PC-3 (cell line): ENCODE data around the gene LIMK1. TPM values are rescaled to one million over a fixed set of nuclear protein-coding genes. Genes with fewer than 3 reads are reported as not detected.

Experiments
- ATAC-seq: fragments of 200-7000 bp; cut with Tn5 transposase; 2 replicates; pipeline ENCODE4 v1.9.1; 2020; ENCODE audit warnings: mild to moderate bottlenecking, moderate library complexity
- BruUV-seq: library from RNA; stranded (reverse); fragments of 400-500 nt; replicated peaks from 2 replicates; lab custom pipeline; 2021; lab: Mats Ljungman, UMichigan
- CTCF ChIA-PET: fragments of 300-600 bp; sonication (Branson Sonifier 250); formaldehyde crosslinking; loops from one replicate; lab custom pipeline; 2022; ENCODE audit warnings: antibody characterized with exemption; lab: Charles Lee
- POLR2A ChIA-PET: fragments of 300-600 bp; sonication (Branson Sonifier 250); formaldehyde crosslinking; loops from one replicate; lab custom pipeline; 2022; ENCODE audit warnings: antibody characterized with exemption; ENCODE audit not compliant: unreplicated experiment; lab: Charles Lee
- DNase-seq: peaks from one replicate; pipeline ENCODE4 v3.0.0-alpha.2; 2015
- H2AFZ ChIP-seq: fragments of 300-600 bp; sonication (generic); 2 replicates; pipeline ENCODE4 v1.6.0; 2016; ENCODE audit warnings: antibody characterized with exemption, low read length
- H3F3A ChIP-seq: fragments of 300-600 bp; sonication (generic); one replicate; pipeline ENCODE4 v1.6.0; 2017; ENCODE audit warnings: antibody characterized with exemption, low read length, control low read depth, mild to moderate bottlenecking; ENCODE audit not compliant: unreplicated experiment
- H3K27ac ChIP-seq: fragments of 300-600 bp; sonication (generic); 2 replicates; pipeline ENCODE4 v1.5.1; 2016; ENCODE audit warnings: mild to moderate bottlenecking, low read length
- H3K27me3 ChIP-seq: fragments of 300-600 bp; sonication (generic); 2 replicates; pipeline ENCODE4 v1.6.1; 2016; ENCODE audit warnings: low read length, mixed read lengths
- H3K36me3 ChIP-seq: fragments of 300-600 bp; sonication (generic); 2 replicates; pipeline ENCODE4 v1.6.1; 2016; ENCODE audit warnings: low read depth, mixed run types, low read length, mixed read lengths
- H3K4me1 ChIP-seq: fragments of 300-600 bp; sonication (generic); 2 replicates; pipeline ENCODE4 v1.5.1; 2016; ENCODE audit warnings: low read length; ENCODE audit not compliant: insufficient read depth
- H3K4me2 ChIP-seq: fragments of 300-600 bp; sonication (generic); 2 replicates; pipeline ENCODE4 v1.6.0; 2016; ENCODE audit warnings: low read length
- H3K4me3 ChIP-seq: fragments of 300-600 bp; sonication (generic); 2 replicates; pipeline ENCODE4 v1.5.1; 2016; ENCODE audit warnings: mild to moderate bottlenecking, low read length, mixed read lengths
- H3K79me2 ChIP-seq: fragments of 300-600 bp; sonication (generic); 2 replicates; pipeline ENCODE4 v1.6.1; 2017; ENCODE audit warnings: low read length, mixed read lengths
- H3K9ac ChIP-seq: fragments of 300-600 bp; sonication (generic); 2 replicates; pipeline ENCODE4 v1.6.0; 2016; ENCODE audit warnings: mild to moderate bottlenecking, low read length
- H3K9me2 ChIP-seq: fragments of 300-600 bp; sonication (generic); replicated peaks from 2 replicates; pipeline ENCODE4 v1.6.1; 2016; ENCODE audit warnings: mixed run types, low read length, mixed read lengths
- H3K9me3 ChIP-seq: fragments of 300-600 bp; sonication (generic); 2 replicates; pipeline ENCODE4 v1.6.1; 2016; ENCODE audit warnings: low read length, mixed read lengths
- H4K20me1 ChIP-seq: fragments of 300-600 bp; sonication (generic); 2 replicates; pipeline ENCODE4 v1.6.1; 2016; ENCODE audit warnings: low read length, mixed read lengths
- EZH2 ChIP-seq: fragments of 300-600 bp; sonication (generic); IDR thresholded peaks from one replicate; pipeline ENCODE4 v1.6.1; 2017; ENCODE audit warnings: antibody characterized with exemption, mild to moderate bottlenecking, low read length; ENCODE audit not compliant: unreplicated experiment
- EZH2phosphoT487 ChIP-seq: fragments of 300-600 bp; sonication (generic); IDR thresholded peaks from 2 replicates; pipeline ENCODE4 v1.6.1; 2018; ENCODE audit warnings: mild to moderate bottlenecking, antibody characterized with exemption, low read length, borderline replicate concordance
- intact Hi-C: fragments of 100-400 bp; cut with micrococcal nuclease; formaldehyde crosslinking; loops from 2 replicates; pipeline ENCODE4 v1.9.0; 2023
- total RNA-seq: library from RNA; depleted of rRNA; stranded (reverse); fragments of >200 nt; gene quantifications from 2 replicates; pipeline ENCODE4 v1.2.3, GENCODE V29; 2014
- TF ChIP-seq, protein P1 (sequence below): fragments of 300-600 bp; sonication (generic); conservative IDR thresholded peaks from 2 replicates; pipeline ENCODE4 v1.5.1; 2017; ENCODE audit warnings: antibody characterized with exemption, low read depth, mild to moderate bottlenecking, low read length

LIMK1 gene
- total RNA-seq, 1 experiment from 2014 or later = 40.3 TPM

DNA sequence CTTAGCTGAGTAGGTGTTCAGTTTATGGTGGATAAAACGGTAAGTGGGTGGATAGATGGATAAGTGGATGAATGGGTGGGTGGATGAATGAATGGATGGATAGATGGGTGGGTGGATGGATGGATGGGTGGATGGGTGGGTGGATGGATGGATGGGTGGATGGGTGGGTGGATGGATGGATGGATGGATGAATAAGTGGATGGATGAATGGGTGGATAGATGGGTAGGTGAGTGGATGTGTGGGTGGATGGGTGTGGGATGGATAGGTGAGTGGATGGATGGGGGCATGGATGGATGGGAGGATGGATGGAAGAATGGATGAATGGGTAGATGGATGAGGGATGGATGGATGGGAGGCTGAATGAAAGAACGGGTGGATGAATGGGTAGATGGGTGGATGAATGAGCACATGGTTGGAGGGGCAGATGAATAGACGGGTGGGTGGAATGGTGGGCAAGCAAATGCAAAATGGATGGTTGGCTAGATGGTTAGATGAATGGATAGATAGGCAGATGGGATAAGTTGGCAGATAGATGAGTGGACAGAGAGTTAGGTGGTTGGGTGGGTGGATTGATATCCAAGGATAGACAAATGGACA is 29.9 kb upstream of the LIMK1 start:
- Histone ChIP-seq H3K9me2 (no peaks in the 10 kb centered on the region), H3K4me1 (no peaks in the 10 kb centered on the region), H3F3A (no peaks in the 10 kb centered on the region), H3K4me2 (no peak overlapping the region), H3K9ac (no peak overlapping the region), H3K9me3 (no peaks in the 10 kb centered on the region), H3K27ac (no peak overlapping the region), H3K79me2 (no peaks in the 10 kb centered on the region), H3K4me3 (no peak overlapping the region), H2AFZ (no peak overlapping the region), H4K20me1 (no peaks in the 10 kb centered on the region), H3K27me3 (no peaks in the 10 kb centered on the region), H3K36me3 (no peaks in the 10 kb centered on the region)
- DNase-seq (no peak), ATAC-seq (no peak)
- POLR2A ChIA-PET = interaction anchor here (0.6 kb wide), 1 partner anchor 45 kb away, joined by 5 read pairs; no protein-coding TSS in a partner anchor
- CTCF ChIA-PET = no interaction called here
- no TSS peak for BruUV-seq
- intact Hi-C loops = loop anchor here (5.0 kb wide), 1 partner anchor 149 kb away; no protein-coding TSS in a partner anchor
- TF ChIP-seq, protein P1, sequence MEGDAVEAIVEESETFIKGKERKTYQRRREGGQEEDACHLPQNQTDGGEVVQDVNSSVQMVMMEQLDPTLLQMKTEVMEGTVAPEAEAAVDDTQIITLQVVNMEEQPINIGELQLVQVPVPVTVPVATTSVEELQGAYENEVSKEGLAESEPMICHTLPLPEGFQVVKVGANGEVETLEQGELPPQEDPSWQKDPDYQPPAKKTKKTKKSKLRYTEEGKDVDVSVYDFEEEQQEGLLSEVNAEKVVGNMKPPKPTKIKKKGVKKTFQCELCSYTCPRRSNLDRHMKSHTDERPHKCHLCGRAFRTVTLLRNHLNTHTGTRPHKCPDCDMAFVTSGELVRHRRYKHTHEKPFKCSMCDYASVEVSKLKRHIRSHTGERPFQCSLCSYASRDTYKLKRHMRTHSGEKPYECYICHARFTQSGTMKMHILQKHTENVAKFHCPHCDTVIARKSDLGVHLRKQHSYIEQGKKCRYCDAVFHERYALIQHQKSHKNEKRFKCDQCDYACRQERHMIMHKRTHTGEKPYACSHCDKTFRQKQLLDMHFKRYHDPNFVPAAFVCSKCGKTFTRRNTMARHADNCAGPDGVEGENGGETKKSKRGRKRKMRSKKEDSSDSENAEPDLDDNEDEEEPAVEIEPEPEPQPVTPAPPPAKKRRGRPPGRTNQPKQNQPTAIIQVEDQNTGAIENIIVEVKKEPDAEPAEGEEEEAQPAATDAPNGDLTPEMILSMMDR = no peak
- TF ChIP-seq EZH2 (no peak), EZH2phosphoT487 (no peak)

DNA sequence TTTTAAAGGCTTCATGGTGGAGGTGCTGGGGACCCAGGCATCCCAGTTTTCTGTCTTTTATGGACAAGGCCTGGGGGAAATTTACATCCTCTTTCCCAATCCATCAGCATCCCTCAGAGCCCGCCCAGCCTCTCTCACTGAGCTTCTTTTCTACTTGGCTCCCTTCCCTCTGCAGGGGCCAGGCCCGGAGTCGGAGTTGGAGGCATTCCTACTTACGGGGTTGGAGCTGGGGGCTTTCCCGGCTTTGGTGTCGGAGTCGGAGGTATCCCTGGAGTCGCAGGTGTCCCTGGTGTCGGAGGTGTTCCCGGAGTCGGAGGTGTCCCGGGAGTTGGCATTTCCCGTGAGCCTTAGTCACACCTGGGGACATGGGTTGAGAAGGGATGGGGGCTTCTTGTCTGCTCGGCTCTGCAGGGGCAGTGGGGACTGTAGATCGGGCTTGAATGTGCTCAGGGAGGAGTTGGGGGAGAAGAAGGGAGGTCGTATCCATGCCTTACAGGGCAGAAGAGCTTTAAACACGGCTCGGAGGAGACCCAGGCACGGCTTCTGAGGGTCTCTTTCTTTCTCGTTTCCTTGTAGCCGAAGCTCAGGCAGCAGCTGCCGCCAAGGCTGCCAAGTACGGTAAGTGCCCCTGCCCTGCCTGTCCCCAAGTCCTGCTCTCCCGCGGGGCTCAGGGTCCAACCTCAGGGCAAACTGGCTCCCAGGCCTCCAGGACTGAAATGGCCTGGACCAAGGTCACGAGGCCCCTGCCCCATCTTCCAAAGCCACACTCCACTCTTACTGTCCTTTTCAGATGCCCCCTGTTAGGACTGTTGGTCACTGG is 27.3 kb upstream of the LIMK1 start:
- no peak overlapping the region for H3K9ac ChIP-seq
- H3K9me3 ChIP-seq = no peaks in the 10 kb centered on the region
- DNase-seq (no peak), ATAC-seq (no peak)
- ChIA-PET POLR2A (no interaction called here), CTCF (no interaction called here)
- intact Hi-C loops = no loop called here
- H3K27ac ChIP-seq = no peak overlapping the region
- H3K4me2 ChIP-seq = no peak overlapping the region
- BruUV-seq = no TSS peak
- H4K20me1 ChIP-seq = no peaks in the 10 kb centered on the region
- no peaks in the 10 kb centered on the region for H3K36me3 ChIP-seq
- H3K27me3 ChIP-seq = no peaks in the 10 kb centered on the region
- no peak overlapping the region for H3K4me3 ChIP-seq
- H2AFZ ChIP-seq = no peak overlapping the region
- H3F3A ChIP-seq = no peaks in the 10 kb centered on the region
- peaks cover 11% of the 10 kb centered on the region for H3K4me1 ChIP-seq
- no peaks in the 10 kb centered on the region for H3K9me2 ChIP-seq
- H3K79me2 ChIP-seq = no peaks in the 10 kb centered on the region
- TF ChIP-seq EZH2phosphoT487 = no peak

DNA sequence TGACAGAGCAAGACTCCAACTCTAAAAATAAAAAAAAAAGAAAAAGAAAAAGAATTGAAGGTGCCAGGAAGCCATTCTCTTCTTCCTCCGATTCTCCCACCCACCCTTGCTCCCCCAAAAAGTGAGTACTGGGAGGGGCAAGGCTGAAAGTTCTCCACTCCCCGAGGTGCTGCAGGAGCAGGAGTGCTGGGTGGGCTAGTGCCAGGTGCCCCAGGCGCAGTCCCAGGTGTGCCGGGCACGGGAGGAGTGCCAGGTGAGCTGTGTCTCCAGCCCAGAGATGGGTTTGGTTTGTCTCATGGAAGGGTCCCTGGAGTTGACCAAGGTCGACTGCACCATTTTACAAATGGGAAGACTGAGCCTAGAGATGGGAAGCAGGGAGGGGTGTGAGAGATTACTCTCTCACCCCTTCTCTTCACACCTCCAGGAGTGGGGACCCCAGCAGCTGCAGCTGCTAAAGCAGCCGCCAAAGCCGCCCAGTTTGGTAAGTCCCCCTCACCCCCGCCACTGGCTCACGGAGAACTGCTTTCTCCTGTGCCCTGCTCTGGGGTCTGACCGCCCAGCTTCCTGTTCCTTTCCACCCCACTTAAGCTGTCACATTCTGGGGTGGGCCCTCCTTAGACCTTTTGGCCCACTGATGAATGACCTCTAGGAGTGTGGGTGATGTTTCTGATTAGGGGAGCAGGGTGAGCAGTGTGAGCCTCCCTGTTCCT is 26.2 kb upstream of the LIMK1 start:
- CTCF ChIA-PET = no interaction called here
- BruUV-seq = no TSS peak
- Histone ChIP-seq H3K36me3 (no peaks in the 10 kb centered on the region), H3K9me3 (no peaks in the 10 kb centered on the region), H2AFZ (no peak overlapping the region), H4K20me1 (no peaks in the 10 kb centered on the region), H3F3A (no peaks in the 10 kb centered on the region), H3K9me2 (no peaks in the 10 kb centered on the region), H3K4me2 (no peak overlapping the region), H3K4me3 (no peak overlapping the region), H3K4me1 (peaks cover 18% of the 10 kb centered on the region), H3K79me2 (no peaks in the 10 kb centered on the region), H3K9ac (no peak overlapping the region), H3K27ac (no peak overlapping the region), H3K27me3 (no peaks in the 10 kb centered on the region)
- no peak for ATAC-seq
- DNase-seq = no peak
- intact Hi-C loops = no loop called here
- TF ChIP-seq, protein P1 = no peak
- TF ChIP-seq EZH2 = no peak
- TF ChIP-seq EZH2phosphoT487 = no peak
- POLR2A ChIA-PET = no interaction called here
